A549 (cell line): ENCODE data around the gene PRUNE2. TPM values are rescaled to one million over a fixed set of nuclear protein-coding genes. Genes with fewer than 3 reads are reported as not detected.

ENCODE experiments used
- ATAC-seq, 2 experiments: fragments of 200-7000 bp in 1 of 2; fragments of >200 bp in 1 of 2; cut with Nextera tagmentation in 1 of 2; cut with Tn5 transposase in 1 of 2; 3 replicates each; pipeline versions ENCODE4 v1.8.0 to v1.9.1; 2018 to 2020; ENCODE audit warnings: mild to moderate bottlenecking in 1 of 2, moderate library complexity in 1 of 2
- CTCF ChIA-PET: fragments of 300-600 bp; sonication (Branson Sonifier 250); formaldehyde crosslinking; extraction: SDS; loops from one replicate; lab custom pipeline; 2021; ENCODE audit warnings: antibody characterized with exemption, inconsistent platforms; lab: Yijun Ruan, JAX
- POLR2A ChIA-PET: fragments of 350-600 bp; formaldehyde crosslinking; extraction: SDS; loops from one replicate; lab custom pipeline; 2021; ENCODE audit warnings: antibody characterized with exemption, inconsistent platforms; lab: Yijun Ruan, JAX
- DNase-seq, 2 experiments: peaks; one replicate each; pipeline versions ENCODE4 v3.0.0 to v3.0.0-alpha.2; 2011 to 2016; ENCODE audit warnings: low read depth in 1 of 2, low spot score in 1 of 2
- FAIRE-seq: peaks from 2 replicates; lab custom pipeline; 2011; peaks lifted over from hg19 to GRCh38; lab: Jason Lieb, UNC
- H3K27ac ChIP-seq, 2 experiments: fragments of >200 bp; sonication (Bioruptor Twin); formaldehyde crosslinking; 3 replicates each; pipeline ENCODE4 v1.5.1; 2016 to 2017
- H3K4me1 ChIP-seq: fragments of >200 bp; sonication (Bioruptor Twin); formaldehyde crosslinking; 3 replicates; pipeline ENCODE4 v1.6.1; 2016
- H3K4me2 ChIP-seq: fragments of >200 bp; sonication (Bioruptor Twin); formaldehyde crosslinking; 3 replicates; pipeline ENCODE4 v1.6.1; 2016
- H3K4me3 ChIP-seq: fragments of >200 bp; sonication (Bioruptor Twin); formaldehyde crosslinking; 3 replicates; pipeline ENCODE4 v1.5.1; 2016
- H3K9me3 ChIP-seq: fragments of >200 bp; sonication (Bioruptor Twin); formaldehyde crosslinking; 3 replicates; pipeline ENCODE4 v1.6.1; 2016
- ATOH8 ChIP-seq: fragments of 250-450 bp; sonication (Bioruptor Pico); IDR thresholded peaks from 2 replicates; pipeline ENCODE4 v1.5.0; 2020; ENCODE audit warnings: low read depth, mild to moderate bottlenecking, moderate library complexity
- BHLHE40 ChIP-seq: IDR thresholded peaks from 2 replicates; pipeline ENCODE4 v1.6.1; 2012; ENCODE audit warnings: low read depth, low read length, inconsistent platforms
- CBX8 ChIP-seq: fragments of 200-600 bp; sonication (generic); IDR thresholded peaks from 2 replicates; pipeline ENCODE4 v1.6.1; 2016
- CEBPB ChIP-seq, 2 experiments: fragments of >200 bp in 1 of 2; sonication (Bioruptor Twin) in 1 of 2; formaldehyde crosslinking in 1 of 2; IDR thresholded peaks; 2 replicates each; pipeline ENCODE4 v1.6.1; 2012 to 2016
- CHD2 ChIP-seq: fragments of 150-350 bp; IDR thresholded peaks from 2 replicates; pipeline ENCODE4 v1.6.1; 2014; ENCODE audit warnings: low read length; ENCODE audit not compliant: partially characterized antibody
- CHD4 ChIP-seq: fragments of 200-600 bp; sonication (generic); IDR thresholded peaks from 2 replicates; pipeline ENCODE4 v1.6.1; 2016; ENCODE audit warnings: antibody characterized with exemption, mild to moderate bottlenecking, borderline replicate concordance
- EHMT2 ChIP-seq: fragments of 200-600 bp; sonication (generic); IDR thresholded peaks from 2 replicates; pipeline ENCODE4 v1.6.1; 2016; ENCODE audit warnings: antibody characterized with exemption, low read depth, mild to moderate bottlenecking, moderate library complexity
- ELK1 ChIP-seq: fragments of 150-350 bp; IDR thresholded peaks from 2 replicates; pipeline ENCODE4 v1.6.1; 2014; ENCODE audit warnings: low read depth, mild to moderate bottlenecking, low read length
- FOSL2 ChIP-seq, 2 experiments: fragments of 450-650 bp in 1 of 2; fragments of >200 bp in 1 of 2; sonication (Bioruptor Twin) in 1 of 2; formaldehyde crosslinking; IDR thresholded peaks; 2 replicates each; pipeline versions ENCODE4 v1.5.0 to v1.6.1; 2016 to 2020; ENCODE audit warnings: mild to moderate bottlenecking in 1 of 2, moderate library complexity in 1 of 2
- HES2 ChIP-seq: fragments of >200 bp; sonication (Bioruptor Twin); formaldehyde crosslinking; IDR thresholded peaks from 2 replicates; pipeline ENCODE4 v1.6.1; 2016
- HEYL ChIP-seq: fragments of 250-450 bp; sonication (Bioruptor Pico); IDR thresholded peaks from 2 replicates; pipeline ENCODE4 v1.8.0; 2021; ENCODE audit warnings: mild to moderate bottlenecking, moderate library complexity
- HOXB5 ChIP-seq: fragments of 250-450 bp; sonication (Bioruptor Pico); IDR thresholded peaks from 2 replicates; pipeline ENCODE4 v1.5.0; 2020; ENCODE audit warnings: mild to moderate bottlenecking, moderate library complexity
- JUN ChIP-seq, 2 experiments: fragments of >200 bp; sonication (Bioruptor Twin); formaldehyde crosslinking; IDR thresholded peaks; 2 replicates in 1 of 2; 3 replicates in 1 of 2; pipeline ENCODE4 v1.6.1; 2016 to 2017
- KDM1A ChIP-seq: fragments of 200-600 bp; sonication (generic); IDR thresholded peaks from 2 replicates; pipeline ENCODE4 v1.6.1; 2016; ENCODE audit warnings: low read depth, mild to moderate bottlenecking
- KDM5A ChIP-seq: fragments of 200-600 bp; sonication (generic); IDR thresholded peaks from 2 replicates; pipeline ENCODE4 v1.6.1; 2016; ENCODE audit warnings: antibody characterized with exemption, mild to moderate bottlenecking
- MAFK ChIP-seq: fragments of 450-650 bp; IDR thresholded peaks from 2 replicates; pipeline ENCODE4 v1.6.1; 2014; ENCODE audit not compliant: partially characterized antibody
- MAZ ChIP-seq: fragments of 150-350 bp; IDR thresholded peaks from 2 replicates; pipeline ENCODE4 v1.6.1; 2014; ENCODE audit warnings: antibody characterized with exemption, low read depth, low read length, borderline replicate concordance
- NFE2L2 ChIP-seq: fragments of 150-350 bp; conservative IDR thresholded peaks from 2 replicates; pipeline ENCODE4 v1.6.1; 2014; ENCODE audit warnings: low read length
- NPAS2 ChIP-seq: fragments of 250-450 bp; sonication (Bioruptor Pico); IDR thresholded peaks from 2 replicates; pipeline ENCODE4 v1.8.0; 2022; ENCODE audit warnings: mild to moderate bottlenecking, moderate library complexity, borderline replicate concordance
- PHF8 ChIP-seq: fragments of 200-600 bp; sonication (generic); IDR thresholded peaks from 2 replicates; pipeline ENCODE4 v1.6.1; 2016; ENCODE audit warnings: low read depth, mild to moderate bottlenecking, antibody characterized with exemption, moderate library complexity, borderline replicate concordance
- POLR2A ChIP-seq: IDR thresholded peaks from 2 replicates; pipeline ENCODE4 v1.6.1; 2012; ENCODE audit warnings: mild to moderate bottlenecking, low read length
- RARB ChIP-seq: fragments of 250-450 bp; sonication (Bioruptor Pico); IDR thresholded peaks from 2 replicates; pipeline ENCODE4 v1.8.0; 2021; ENCODE audit warnings: mild to moderate bottlenecking, moderate library complexity
- TFCP2L1 ChIP-seq: fragments of 250-450 bp; sonication (Bioruptor Pico); IDR thresholded peaks from 2 replicates; pipeline ENCODE4 v1.5.0; 2021; ENCODE audit warnings: mild to moderate bottlenecking
- TP53 ChIP-seq: fragments of 250-450 bp; sonication (Bioruptor Pico); IDR thresholded peaks from 2 replicates; pipeline ENCODE4 v1.5.0; 2021; ENCODE audit warnings: mild to moderate bottlenecking, moderate library complexity
- USF2 ChIP-seq: fragments of 450-650 bp; IDR thresholded peaks from 2 replicates; pipeline ENCODE4 v1.6.1; 2014; ENCODE audit warnings: antibody characterized with exemption
- ZFP36 ChIP-seq: fragments of 450-650 bp; IDR thresholded peaks from 2 replicates; pipeline ENCODE4 v1.6.1; 2014; ENCODE audit warnings: borderline replicate concordance; ENCODE audit not compliant: partially characterized antibody
- ZNF302 ChIP-seq: fragments of 250-450 bp; sonication (Bioruptor Pico); IDR thresholded peaks from 2 replicates; pipeline ENCODE4 v1.9.0; 2021; ENCODE audit warnings: inconsistent platforms, mild to moderate bottlenecking, moderate library complexity
- ZSCAN20 ChIP-seq: fragments of 250-450 bp; sonication (Bioruptor Pico); IDR thresholded peaks from 2 replicates; pipeline ENCODE4 v1.8.0; 2022; ENCODE audit warnings: mild to moderate bottlenecking, moderate library complexity
- WGBS: methylation state at CpG from one replicate; pipeline ENCODE4 v1.1.6; 2017; ENCODE audit errors: missing lambda C conversion rate; 5-methylcytosine and 5-hydroxymethylcytosine counted together
- polyA plus RNA-seq, 4 experiments: library from polyadenylated mRNA; depleted of rRNA in 3 of 4; stranded (reverse); fragments of >200 nt; fragmentation: RNase III in 1 of 4; extraction: RNeasy Plus Mini Kit Qiagen cat#74134 plus additional on column Dnase treatment in 1 of 4; gene quantifications; 2 replicates in 3 of 4; 3 replicates in 1 of 4; pipeline ENCODE4 v1.2.3, GENCODE V29; 2011 to 2017

The PRUNE2 gene
- polyA plus RNA-seq, 2 of the 4 experiments (the other 2 are of a cell fraction): 0.04 TPM; not detected in 1

- 20% methylated on average over 6 of the region's 6 CpGs for WGBS
- H3K9me3 ChIP-seq: no peaks in the 10 kb centered on the region
- H3K27ac ChIP-seq: no peak overlapping the region
- ChIA-PET CTCF (no interaction called here), POLR2A (no interaction called here)
- no peaks in the 10 kb centered on the region for H3K4me1 ChIP-seq
- no peak overlapping the region for H3K4me2 ChIP-seq
- no peak for ATAC-seq
- DNase-seq: no peak
- no peak for FAIRE-seq
- no peak for TF ChIP-seq USF2
- no peak overlapping the region for H3K4me3 ChIP-seq
These were observed 319.3 kb downstream of the PRUNE2 start for GRCh38 chr9:76586390-76587314.

GRCh38 chr9:76585487-76586389 is 320.2 kb downstream of the PRUNE2 start:
- DNase-seq: no peak

GRCh38 chr9:76583256-76583655 is 322.7 kb downstream of the PRUNE2 start:
- DNase-seq (no peak), ATAC-seq (no peak), FAIRE-seq (no peak)
- Histone ChIP-seq H3K9me3 (no peaks in the 10 kb centered on the region), H3K4me2 (no peak overlapping the region), H3K27ac (no peak overlapping the region), H3K4me3 (no peak overlapping the region), H3K4me1 (no peaks in the 10 kb centered on the region)
- WGBS: 7% methylated on average over 7 of the region's 7 CpGs
- POLR2A ChIA-PET: no interaction called here
- CTCF ChIA-PET: no interaction called here
- TF ChIP-seq ZNF302 (CRISPR knock-in tag) (no peak), MAFK (no peak), CEBPB (IDR thresholded peaks at IDR 0.05) (no peak), ATOH8 (no peak), ZFP36 (no peak), HEYL (CRISPR knock-in tag) (no peak), PHF8 (no peak), CHD4 (no peak), EHMT2 (no peak), ELK1 (no peak), HOXB5 (CRISPR knock-in tag) (no peak), BHLHE40 (no peak), CHD2 (no peak), POLR2A (no peak), FOSL2 (IDR thresholded peaks at IDR 0.05) (no peak), FOSL2 (CRISPR knock-in tag; IDR thresholded peaks at IDR 0.05) (no peak)

More at GRCh38 chr9:76585487-76586389, 320.2 kb downstream of the PRUNE2 start:
- TF ChIP-seq ZSCAN20 (CRISPR knock-in tag) (no peak), KDM5A (no peak), TP53 (CRISPR knock-in tag) (no peak), ELK1 (no peak), RARB (no peak), JUN (IDR thresholded peaks at IDR 0.05) (no peak), NPAS2 (no peak), MAZ (no peak), KDM1A (no peak), HES2 (no peak), NFE2L2 (no peak), TFCP2L1 (CRISPR knock-in tag) (no peak), CBX8 (no peak), HEYL (CRISPR knock-in tag) (no peak)
- ATAC-seq (no peak), FAIRE-seq (no peak)
- ChIA-PET CTCF (interaction anchor here (0.5 kb wide), 1 partner anchor 98 kb away, joined by 3 read pairs; no protein-coding TSS in a partner anchor), POLR2A (no interaction called here)
- Histone ChIP-seq H3K4me2 (no peak overlapping the region), H3K9me3 (no peaks in the 10 kb centered on the region), H3K27ac (no peak overlapping the region), H3K4me1 (no peaks in the 10 kb centered on the region), H3K4me3 (no peak overlapping the region)
- WGBS: 34% methylated on average over 6 of the region's 6 CpGs
